ENCODE measurements around the gene DAPK2.

The DAPK2 gene

GRCh38 chr15:63986751-63987341 lies 59.4 kb downstream of the DAPK2 start:
- Histone ChIP-seq H3K27me3 (ENCODE audit: control insufficient read depth, insufficient read depth, low read length) (no peaks in the 10 kb centered on the region), H3K4me1 (ENCODE audit: control insufficient read depth, insufficient read depth, low read length) (no peaks in the 10 kb centered on the region)

GRCh38 chr15:63986185-63986680 lies 60.1 kb downstream of the DAPK2 start:
- Histone ChIP-seq H3K27me3 (ENCODE audit: control insufficient read depth, insufficient read depth, low read length) (no peaks in the 10 kb centered on the region), H3K9ac (ENCODE audit: low read length) (no peak overlapping the region), H3K4me3 (ENCODE audit: low read length) (no peak overlapping the region), H3K36me3 (ENCODE audit: control insufficient read depth, insufficient read depth, low read length) (no peaks in the 10 kb centered on the region), H3K4me1 (ENCODE audit: control insufficient read depth, insufficient read depth, low read length) (no peaks in the 10 kb centered on the region), H3K9me3 (ENCODE audit: control insufficient read depth, low read length) (no peaks in the 10 kb centered on the region)

More at GRCh38 chr15:63986751-63987341, 59.4 kb downstream of the DAPK2 start:
- H3K9ac ChIP-seq (ENCODE audit: low read length) = no peak overlapping the region
- no peaks in the 10 kb centered on the region for H3K36me3 ChIP-seq (ENCODE audit: control insufficient read depth, insufficient read depth, low read length)
- no peaks in the 10 kb centered on the region for H3K9me3 ChIP-seq (ENCODE audit: control insufficient read depth, low read length)
- no peak overlapping the region for H3K4me3 ChIP-seq (ENCODE audit: low read length)

- no peak overlapping the region for H3K9ac ChIP-seq (ENCODE audit: low read length)
- H3K36me3 ChIP-seq (ENCODE audit: control insufficient read depth, insufficient read depth, low read length) = no peaks in the 10 kb centered on the region
- H3K4me3 ChIP-seq (ENCODE audit: low read length) = no peak overlapping the region
- H3K4me1 ChIP-seq (ENCODE audit: control insufficient read depth, insufficient read depth, low read length) = no peaks in the 10 kb centered on the region
- H3K27me3 ChIP-seq (ENCODE audit: control insufficient read depth, insufficient read depth, low read length) = no peaks in the 10 kb centered on the region
- no peaks in the 10 kb centered on the region for H3K9me3 ChIP-seq (ENCODE audit: control insufficient read depth, low read length)
Measured at GRCh38 chr15:63985221-63986184, 60.8 kb downstream of the DAPK2 start.

- Histone ChIP-seq H3K9me3 (ENCODE audit: control insufficient read depth, low read length) (no peaks in the 10 kb centered on the region), H3K9ac (ENCODE audit: low read length) (no peak overlapping the region), H3K4me3 (ENCODE audit: low read length) (no peak overlapping the region), H3K36me3 (ENCODE audit: control insufficient read depth, insufficient read depth, low read length) (no peaks in the 10 kb centered on the region), H3K27me3 (ENCODE audit: control insufficient read depth, insufficient read depth, low read length) (no peaks in the 10 kb centered on the region), H3K4me1 (ENCODE audit: control insufficient read depth, insufficient read depth, low read length) (no peaks in the 10 kb centered on the region)
Measured at GRCh38 chr15:63984331-63984730, 62.0 kb downstream of the DAPK2 start.

- no peak overlapping the region for H3K4me3 ChIP-seq (ENCODE audit: low read length)
- no peaks in the 10 kb centered on the region for H3K27me3 ChIP-seq (ENCODE audit: control insufficient read depth, insufficient read depth, low read length)
- no peaks in the 10 kb centered on the region for H3K9me3 ChIP-seq (ENCODE audit: control insufficient read depth, low read length)
- no peaks in the 10 kb centered on the region for H3K36me3 ChIP-seq (ENCODE audit: control insufficient read depth, insufficient read depth, low read length)
- H3K4me1 ChIP-seq (ENCODE audit: control insufficient read depth, insufficient read depth, low read length) = no peaks in the 10 kb centered on the region
- no peak overlapping the region for H3K9ac ChIP-seq (ENCODE audit: low read length)
Measured at GRCh38 chr15:63983061-63983711, 63.1 kb downstream of the DAPK2 start.

- no peak overlapping the region for H3K4me3 ChIP-seq (ENCODE audit: low read length)
- no peak overlapping the region for H3K9ac ChIP-seq (ENCODE audit: low read length)
- H3K9me3 ChIP-seq (ENCODE audit: control insufficient read depth, low read length) = no peaks in the 10 kb centered on the region
- peaks cover under 1% of the 10 kb centered on the region for H3K4me1 ChIP-seq (ENCODE audit: control insufficient read depth, insufficient read depth, low read length)
- H3K36me3 ChIP-seq (ENCODE audit: control insufficient read depth, insufficient read depth, low read length) = peaks cover 3% of the 10 kb centered on the region
- H3K27me3 ChIP-seq (ENCODE audit: control insufficient read depth, insufficient read depth, low read length) = no peaks in the 10 kb centered on the region
Measured at GRCh38 chr15:63982381-63982854, 63.9 kb downstream of the DAPK2 start.

- H3K4me3 ChIP-seq (ENCODE audit: low read length) = no peak overlapping the region
- H3K9ac ChIP-seq (ENCODE audit: low read length) = no peak overlapping the region
- peaks cover 6% of the 10 kb centered on the region for H3K4me1 ChIP-seq (ENCODE audit: control insufficient read depth, insufficient read depth, low read length)
- H3K27me3 ChIP-seq (ENCODE audit: control insufficient read depth, insufficient read depth, low read length) = no peaks in the 10 kb centered on the region
- no peaks in the 10 kb centered on the region for H3K9me3 ChIP-seq (ENCODE audit: control insufficient read depth, low read length)
- H3K36me3 ChIP-seq (ENCODE audit: control insufficient read depth, insufficient read depth, low read length) = peaks cover 3% of the 10 kb centered on the region
Measured at GRCh38 chr15:63981596-63982320, 64.5 kb downstream of the DAPK2 start.

- no peaks in the 10 kb centered on the region for H3K9me3 ChIP-seq (ENCODE audit: control insufficient read depth, low read length)
- H3K4me1 ChIP-seq (ENCODE audit: control insufficient read depth, insufficient read depth, low read length) = peaks cover 6% of the 10 kb centered on the region
- no peak overlapping the region for H3K4me3 ChIP-seq (ENCODE audit: low read length)
- no peaks in the 10 kb centered on the region for H3K27me3 ChIP-seq (ENCODE audit: control insufficient read depth, insufficient read depth, low read length)
- no peak overlapping the region for H3K9ac ChIP-seq (ENCODE audit: low read length)
- peaks cover 3% of the 10 kb centered on the region for H3K36me3 ChIP-seq (ENCODE audit: control insufficient read depth, insufficient read depth, low read length)
Measured at GRCh38 chr15:63979262-63979793, 67.0 kb downstream of the DAPK2 start.

- Histone ChIP-seq H3K27me3 (ENCODE audit: control insufficient read depth, insufficient read depth, low read length) (no peaks in the 10 kb centered on the region), H3K36me3 (ENCODE audit: control insufficient read depth, insufficient read depth, low read length) (peaks cover 3% of the 10 kb centered on the region), H3K4me1 (ENCODE audit: control insufficient read depth, insufficient read depth, low read length) (peaks cover 13% of the 10 kb centered on the region), H3K9me3 (ENCODE audit: control insufficient read depth, low read length) (no peaks in the 10 kb centered on the region), H3K9ac (ENCODE audit: low read length) (no peak overlapping the region), H3K4me3 (ENCODE audit: low read length) (no peak overlapping the region)
Measured at GRCh38 chr15:63978511-63979261, 67.6 kb downstream of the DAPK2 start.

GRCh38 chr15:63977119-63977518 lies 69.2 kb downstream of the DAPK2 start:
- H3K27me3 ChIP-seq (ENCODE audit: control insufficient read depth, insufficient read depth, low read length) = no peaks in the 10 kb centered on the region
- H3K4me3 ChIP-seq (ENCODE audit: low read length) = no peak overlapping the region
- no peaks in the 10 kb centered on the region for H3K9me3 ChIP-seq (ENCODE audit: control insufficient read depth, low read length)
- H3K9ac ChIP-seq (ENCODE audit: low read length) = no peak overlapping the region
- peaks cover 3% of the 10 kb centered on the region for H3K36me3 ChIP-seq (ENCODE audit: control insufficient read depth, insufficient read depth, low read length)
- H3K4me1 ChIP-seq (ENCODE audit: control insufficient read depth, insufficient read depth, low read length) = peaks cover 27% of the 10 kb centered on the region

- Histone ChIP-seq H3K27me3 (ENCODE audit: control insufficient read depth, insufficient read depth, low read length) (no peaks in the 10 kb centered on the region), H3K9me3 (ENCODE audit: control insufficient read depth, low read length) (no peaks in the 10 kb centered on the region), H3K4me1 (ENCODE audit: control insufficient read depth, insufficient read depth, low read length) (peaks cover 54% of the 10 kb centered on the region), H3K4me3 (ENCODE audit: low read length) (no peak overlapping the region), H3K36me3 (ENCODE audit: control insufficient read depth, insufficient read depth, low read length) (peaks cover 3% of the 10 kb centered on the region), H3K9ac (ENCODE audit: low read length) (no peak overlapping the region)
Measured at GRCh38 chr15:63974021-63974420, 72.3 kb downstream of the DAPK2 start.
